Measurements from ENCODE around the gene AFG3L2. TPM values are rescaled to one million over a fixed set of nuclear protein-coding genes. Genes with fewer than 3 reads are reported as not detected.

The AFG3L2 gene
- total and polyA plus RNA-seq, 9 of the 15 experiments (the other 6 are each of a cell fraction or from before 2014, with no cell fraction given), result 24.1 to 109 (median 84.0) TPM

DNA sequence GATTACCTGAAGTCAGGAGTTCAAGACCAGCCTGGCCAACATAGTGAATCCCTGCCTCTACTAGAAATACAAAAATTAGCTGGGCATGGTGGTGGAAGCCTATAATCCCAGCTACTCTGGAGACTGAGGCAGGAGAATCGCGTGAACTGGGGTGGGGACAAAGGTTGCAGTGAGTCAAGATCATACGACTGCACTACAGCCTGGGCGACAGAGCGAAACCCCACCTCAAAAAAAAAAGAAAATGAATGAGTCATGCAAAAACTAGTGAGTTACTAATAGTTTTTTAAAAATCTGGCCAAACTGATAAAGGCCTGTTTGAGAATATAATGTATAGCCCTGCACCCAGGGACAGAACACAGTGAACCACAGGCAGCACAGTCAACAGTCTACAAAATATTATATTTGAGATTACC is 17.5 kb downstream of the AFG3L2 start (continued):
- TF ChIP-seq ZBTB11 (CRISPR knock-in tag; IDR thresholded peaks at IDR 0.05), result 0 out of 6 replicates have a peak, but pooled peaks of 1 of the 3 experiments have one; percentile 18
- no peak for TF ChIP-seq KLF10 (CRISPR knock-in tag; IDR thresholded peaks at IDR 0.05)
- TF ChIP-seq SMAD4 (CRISPR knock-in tag; conservative IDR thresholded peaks at IDR 0.05), result no peak
- peak; percentile 38; the same call in 1 of the 2 replicates for TF ChIP-seq DMBX1 (CRISPR knock-in tag; IDR thresholded peaks at IDR 0.05; ENCODE audit: borderline replicate concordance)
- no peak for TF ChIP-seq ZNF830 (CRISPR knock-in tag; IDR thresholded peaks at IDR 0.05)
- TF ChIP-seq RBM17 (IDR thresholded peaks at IDR 0.05; ENCODE audit: borderline replicate concordance, low read depth, low read length), result no peak
- no peak for TF ChIP-seq GTF2B (IDR thresholded peaks at IDR 0.05; ENCODE audit: extremely low read depth, insufficient read length)
- TF ChIP-seq HLTF (IDR thresholded peaks at IDR 0.05), result no peak
- TF ChIP-seq PHB2 (IDR thresholded peaks at IDR 0.05; ENCODE audit: low read depth), result no peak
- TF ChIP-seq ZNF699 (CRISPR knock-in tag; IDR thresholded peaks at IDR 0.05; ENCODE audit: insufficient replicate concordance), result no peak
- TF ChIP-seq ZNF507 (tag; conservative IDR thresholded peaks at IDR 0.05), result no peak
- peak; percentile 68; the same call in 1 of the 2 replicates for TF ChIP-seq ZNF175 (CRISPR knock-in tag; IDR thresholded peaks at IDR 0.05; ENCODE audit: low read depth)
- TF ChIP-seq TCF3 (CRISPR knock-in tag; IDR thresholded peaks at IDR 0.05), result peak; percentile 72
- TF ChIP-seq, protein P1, sequence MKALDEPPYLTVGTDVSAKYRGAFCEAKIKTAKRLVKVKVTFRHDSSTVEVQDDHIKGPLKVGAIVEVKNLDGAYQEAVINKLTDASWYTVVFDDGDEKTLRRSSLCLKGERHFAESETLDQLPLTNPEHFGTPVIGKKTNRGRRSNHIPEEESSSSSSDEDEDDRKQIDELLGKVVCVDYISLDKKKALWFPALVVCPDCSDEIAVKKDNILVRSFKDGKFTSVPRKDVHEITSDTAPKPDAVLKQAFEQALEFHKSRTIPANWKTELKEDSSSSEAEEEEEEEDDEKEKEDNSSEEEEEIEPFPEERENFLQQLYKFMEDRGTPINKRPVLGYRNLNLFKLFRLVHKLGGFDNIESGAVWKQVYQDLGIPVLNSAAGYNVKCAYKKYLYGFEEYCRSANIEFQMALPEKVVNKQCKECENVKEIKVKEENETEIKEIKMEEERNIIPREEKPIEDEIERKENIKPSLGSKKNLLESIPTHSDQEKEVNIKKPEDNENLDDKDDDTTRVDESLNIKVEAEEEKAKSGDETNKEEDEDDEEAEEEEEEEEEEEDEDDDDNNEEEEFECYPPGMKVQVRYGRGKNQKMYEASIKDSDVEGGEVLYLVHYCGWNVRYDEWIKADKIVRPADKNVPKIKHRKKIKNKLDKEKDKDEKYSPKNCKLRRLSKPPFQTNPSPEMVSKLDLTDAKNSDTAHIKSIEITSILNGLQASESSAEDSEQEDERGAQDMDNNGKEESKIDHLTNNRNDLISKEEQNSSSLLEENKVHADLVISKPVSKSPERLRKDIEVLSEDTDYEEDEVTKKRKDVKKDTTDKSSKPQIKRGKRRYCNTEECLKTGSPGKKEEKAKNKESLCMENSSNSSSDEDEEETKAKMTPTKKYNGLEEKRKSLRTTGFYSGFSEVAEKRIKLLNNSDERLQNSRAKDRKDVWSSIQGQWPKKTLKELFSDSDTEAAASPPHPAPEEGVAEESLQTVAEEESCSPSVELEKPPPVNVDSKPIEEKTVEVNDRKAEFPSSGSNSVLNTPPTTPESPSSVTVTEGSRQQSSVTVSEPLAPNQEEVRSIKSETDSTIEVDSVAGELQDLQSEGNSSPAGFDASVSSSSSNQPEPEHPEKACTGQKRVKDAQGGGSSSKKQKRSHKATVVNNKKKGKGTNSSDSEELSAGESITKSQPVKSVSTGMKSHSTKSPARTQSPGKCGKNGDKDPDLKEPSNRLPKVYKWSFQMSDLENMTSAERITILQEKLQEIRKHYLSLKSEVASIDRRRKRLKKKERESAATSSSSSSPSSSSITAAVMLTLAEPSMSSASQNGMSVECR (CRISPR knock-in tag; IDR thresholded peaks at IDR 0.05), result no peak
- TF ChIP-seq BDP1 (IDR thresholded peaks at IDR 0.05; ENCODE audit: insufficient read depth, insufficient read length), result no peak
- no peak for TF ChIP-seq HOMEZ (CRISPR knock-in tag; IDR thresholded peaks at IDR 0.05)
- no peak for TF ChIP-seq ZNF436 (CRISPR knock-in tag; IDR thresholded peaks at IDR 0.05)
